Smooth muscle cell (in vitro differentiated cells): ENCODE results near the gene MEP1B. TPM values are rescaled to one million over a fixed set of nuclear protein-coding genes. Genes with fewer than 3 reads are reported as not detected.
"Not testable (repeated sequence)": the region's sequence is repeated elsewhere in the genome, so short reads cannot be mapped to it uniquely, and the experiment has no call there.

Experiments
- DNase-seq: peaks from one replicate; lab custom pipeline; 2025; ENCODE audit not compliant: unreplicated experiment; lab: John Stamatoyannopoulos, UW
- H2AFZ ChIP-seq: fragments of 200-600 bp; sonication (generic); 2 replicates; pipeline ENCODE4 v1.6.0; 2016; ENCODE audit warnings: antibody characterized with exemption, low read depth, mild to moderate bottlenecking
- H3F3A ChIP-seq: fragments of 200-600 bp; sonication (generic); 2 replicates; pipeline ENCODE4 v1.6.0; 2017; ENCODE audit warnings: antibody characterized with exemption, low read depth
- H3K27ac ChIP-seq: fragments of 200-600 bp; sonication (generic); 2 replicates; pipeline ENCODE4 v1.5.1; 2016; ENCODE audit warnings: low read depth, mild to moderate bottlenecking
- H3K27me3 ChIP-seq: fragments of 200-600 bp; sonication (generic); 2 replicates; pipeline ENCODE4 v1.6.1; 2016; ENCODE audit warnings: low read depth, mild to moderate bottlenecking
- H3K36me3 ChIP-seq: fragments of 200-600 bp; sonication (generic); 2 replicates; pipeline ENCODE4 v1.5.1; 2016; ENCODE audit warnings: low read depth
- H3K4me1 ChIP-seq: fragments of 200-600 bp; sonication (generic); 2 replicates; pipeline ENCODE4 v1.5.1; 2016; ENCODE audit warnings: low read depth
- H3K4me2 ChIP-seq: fragments of 200-600 bp; sonication (generic); 2 replicates; pipeline ENCODE4 v1.6.0; 2016; ENCODE audit warnings: mild to moderate bottlenecking
- H3K4me3 ChIP-seq: fragments of 200-600 bp; sonication (generic); 2 replicates; pipeline ENCODE4 v1.5.1; 2016; ENCODE audit warnings: mild to moderate bottlenecking
- H3K79me2 ChIP-seq: fragments of 200-600 bp; sonication (generic); 2 replicates; pipeline ENCODE4 v1.6.0; 2016; ENCODE audit warnings: low read depth, mild to moderate bottlenecking
- H3K9ac ChIP-seq: fragments of 200-600 bp; sonication (generic); 2 replicates; pipeline ENCODE4 v1.6.0; 2016; ENCODE audit warnings: low read depth
- H3K9me3 ChIP-seq: fragments of 200-600 bp; sonication (generic); replicated peaks from 2 replicates; pipeline ENCODE4 v1.5.1; 2016; ENCODE audit warnings: low read depth
- H4K20me1 ChIP-seq: fragments of 200-600 bp; sonication (generic); 2 replicates; pipeline ENCODE4 v1.6.0; 2016; ENCODE audit warnings: low read depth
- WGBS: methylation state at CpG from one replicate; pipeline ENCODE4 v1.1.7; 2016; ENCODE audit warnings: low lambda C conversion rate; 5-methylcytosine and 5-hydroxymethylcytosine counted together
- polyA plus RNA-seq: library from polyadenylated mRNA; unstranded; fragments of >200 nt; fragmentation: Nextera tagmentation; extraction: Ambion mirVana; gene quantifications from 2 replicates; pipeline ENCODE4 v1.2.1, GENCODE V29; 2016
- total RNA-seq: library from RNA; depleted of rRNA; stranded (reverse); fragments of >200 nt; gene quantifications from 2 replicates; pipeline ENCODE4 v1.2.3, GENCODE V29; 2014
- TF ChIP-seq, protein P1 (sequence below): fragments of 200-600 bp; sonication (generic); IDR thresholded peaks from 2 replicates; pipeline ENCODE4 v1.5.1; 2017; ENCODE audit warnings: borderline replicate concordance, mild to moderate bottlenecking, antibody characterized with exemption; ENCODE audit not compliant: insufficient read depth, poor library complexity, severe bottlenecking

Gene MEP1B
- total and polyA plus RNA-seq, 2 experiments from 2014 or later, result not detected

- H3F3A ChIP-seq, result no peaks in the 10 kb centered on the region
Observed at GRCh38 chr18:32209685-32210445, 20.0 kb downstream of the MEP1B start.

DNA sequence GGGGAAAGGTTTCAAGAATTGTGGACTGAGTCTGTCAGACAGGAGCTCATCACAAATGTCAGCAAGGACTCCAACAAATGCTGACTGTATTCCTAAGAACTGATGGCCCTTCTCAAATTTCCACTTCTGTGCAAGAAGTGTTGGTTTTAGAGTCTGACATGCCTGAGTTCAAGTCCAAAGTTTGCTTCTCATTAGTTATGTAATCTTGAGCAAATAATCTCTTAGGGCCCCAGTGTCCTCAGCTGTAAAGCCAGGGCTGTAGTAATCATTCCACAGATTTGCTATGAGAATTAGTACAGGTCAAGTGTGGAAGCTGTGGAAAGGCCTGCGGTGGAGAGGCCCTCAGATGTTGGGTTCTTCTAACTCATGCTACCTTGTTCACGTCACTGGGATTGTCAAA, 23.9 kb downstream of the MEP1B start:
- H3F3A ChIP-seq, result no peaks in the 10 kb centered on the region
- DNase-seq, result no peak
- H3K9me3 ChIP-seq, result no peaks in the 10 kb centered on the region
- H3K79me2 ChIP-seq, result no peaks in the 10 kb centered on the region
- TF ChIP-seq, protein P1, sequence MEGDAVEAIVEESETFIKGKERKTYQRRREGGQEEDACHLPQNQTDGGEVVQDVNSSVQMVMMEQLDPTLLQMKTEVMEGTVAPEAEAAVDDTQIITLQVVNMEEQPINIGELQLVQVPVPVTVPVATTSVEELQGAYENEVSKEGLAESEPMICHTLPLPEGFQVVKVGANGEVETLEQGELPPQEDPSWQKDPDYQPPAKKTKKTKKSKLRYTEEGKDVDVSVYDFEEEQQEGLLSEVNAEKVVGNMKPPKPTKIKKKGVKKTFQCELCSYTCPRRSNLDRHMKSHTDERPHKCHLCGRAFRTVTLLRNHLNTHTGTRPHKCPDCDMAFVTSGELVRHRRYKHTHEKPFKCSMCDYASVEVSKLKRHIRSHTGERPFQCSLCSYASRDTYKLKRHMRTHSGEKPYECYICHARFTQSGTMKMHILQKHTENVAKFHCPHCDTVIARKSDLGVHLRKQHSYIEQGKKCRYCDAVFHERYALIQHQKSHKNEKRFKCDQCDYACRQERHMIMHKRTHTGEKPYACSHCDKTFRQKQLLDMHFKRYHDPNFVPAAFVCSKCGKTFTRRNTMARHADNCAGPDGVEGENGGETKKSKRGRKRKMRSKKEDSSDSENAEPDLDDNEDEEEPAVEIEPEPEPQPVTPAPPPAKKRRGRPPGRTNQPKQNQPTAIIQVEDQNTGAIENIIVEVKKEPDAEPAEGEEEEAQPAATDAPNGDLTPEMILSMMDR, result no peak
- H3K4me3 ChIP-seq, result no peak overlapping the region
- H3K27me3 ChIP-seq, result peaks cover 6% of the 10 kb centered on the region
- no peaks in the 10 kb centered on the region for H3K4me1 ChIP-seq
- H3K4me2 ChIP-seq, result no peak overlapping the region
- H4K20me1 ChIP-seq, result no peaks in the 10 kb centered on the region
- 90% methylated on average over 2 of the region's 2 CpGs for WGBS
- no peak overlapping the region for H2AFZ ChIP-seq
- no peaks in the 10 kb centered on the region for H3K36me3 ChIP-seq
- no peak overlapping the region for H3K27ac ChIP-seq
- no peak overlapping the region for H3K9ac ChIP-seq

More at GRCh38 chr18:32209685-32210445, 20.0 kb downstream of the MEP1B start:
- Histone ChIP-seq H3K27ac (no peak overlapping the region), H3K79me2 (no peaks in the 10 kb centered on the region), H3K9ac (no peak overlapping the region), H4K20me1 (no peaks in the 10 kb centered on the region), H3K9me3 (no peaks in the 10 kb centered on the region), H3K4me2 (no peak overlapping the region), H3K36me3 (no peaks in the 10 kb centered on the region), H2AFZ (no peak overlapping the region), H3K4me1 (no peaks in the 10 kb centered on the region), H3K27me3 (peaks cover 6% of the 10 kb centered on the region), H3K4me3 (no peak overlapping the region)
- no peak for DNase-seq
- TF ChIP-seq, protein P1, result no peak
- WGBS, result 70% methylated on average over 10 of the region's 10 CpGs

- H3K36me3 ChIP-seq, result no peaks in the 10 kb centered on the region
- TF ChIP-seq, protein P1, result no peak
- no peak overlapping the region for H3K27ac ChIP-seq
- no peak overlapping the region for H3K4me2 ChIP-seq
- no peaks in the 10 kb centered on the region for H3F3A ChIP-seq
- no peak overlapping the region for H3K4me3 ChIP-seq
- H3K27me3 ChIP-seq, result peaks cover 6% of the 10 kb centered on the region
- 94% methylated on average over 2 of the region's 2 CpGs for WGBS
- H3K79me2 ChIP-seq, result no peaks in the 10 kb centered on the region
- DNase-seq, result no peak
- H2AFZ ChIP-seq, result no peak overlapping the region
- H4K20me1 ChIP-seq, result no peaks in the 10 kb centered on the region
- no peaks in the 10 kb centered on the region for H3K9me3 ChIP-seq
- no peaks in the 10 kb centered on the region for H3K4me1 ChIP-seq
- no peak overlapping the region for H3K9ac ChIP-seq
Observed at GRCh38 chr18:32216390-32216789, 26.6 kb downstream of the MEP1B start.

DNA sequence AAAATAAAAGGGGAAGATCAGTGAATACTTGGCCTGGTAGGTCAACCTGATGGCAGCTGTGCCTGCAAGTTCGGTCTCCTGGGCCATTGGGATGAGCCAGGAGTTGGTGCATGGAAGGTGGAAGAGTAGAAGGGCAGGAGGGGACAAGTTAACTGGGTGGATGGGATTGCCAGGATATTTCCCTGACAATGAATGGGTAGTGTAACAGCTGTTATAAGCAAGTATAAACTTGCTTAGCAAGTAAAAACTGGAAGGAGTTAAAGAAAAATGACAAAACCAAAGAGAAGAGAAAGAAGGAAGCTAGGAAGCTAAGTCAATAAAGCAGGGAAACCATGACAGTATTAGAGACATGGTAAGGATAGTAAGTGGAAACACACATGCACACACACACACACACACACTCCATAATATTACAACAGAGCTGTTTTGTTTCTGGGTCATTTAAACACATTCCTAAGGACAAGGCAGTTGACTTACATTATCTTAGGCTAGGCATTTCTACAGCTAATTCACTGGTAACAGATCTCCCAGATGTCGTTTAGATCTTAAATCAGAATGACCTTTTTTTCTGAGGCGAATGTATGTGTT, 29.7 kb downstream of the MEP1B start:
- Histone ChIP-seq H3K4me2 (no peak overlapping the region), H3F3A (no peaks in the 10 kb centered on the region), H3K36me3 (no peaks in the 10 kb centered on the region), H3K27ac (no peak overlapping the region), H3K9me3 (no peaks in the 10 kb centered on the region), H3K4me1 (no peaks in the 10 kb centered on the region), H3K79me2 (no peaks in the 10 kb centered on the region), H2AFZ (no peak overlapping the region), H3K27me3 (no peaks in the 10 kb centered on the region), H4K20me1 (no peaks in the 10 kb centered on the region), H3K4me3 (no peak overlapping the region), H3K9ac (no peak overlapping the region)
- no peak for DNase-seq
- WGBS, result 78% methylated on average over 3 of the region's 3 CpGs
- TF ChIP-seq, protein P1, result no peak

GRCh38 chr18:32233348-32233747, 43.5 kb downstream of the MEP1B start:
- not testable (repeated sequence) for H2AFZ ChIP-seq, H4K20me1 ChIP-seq, H3K9me3 ChIP-seq

More at GRCh38 chr18:32233348-32233747, 43.5 kb downstream of the MEP1B start:
- H3K27ac ChIP-seq, H3K36me3 ChIP-seq, H3K79me2 ChIP-seq, H3F3A ChIP-seq, DNase-seq, H3K4me1 ChIP-seq, H3K9ac ChIP-seq, H3K27me3 ChIP-seq, H3K4me3 ChIP-seq, H3K4me2 ChIP-seq: not testable (repeated sequence)
- 90% methylated on average over 15 of the region's 15 CpGs for WGBS
